Stimulated activated naive CD8-positive, alpha-beta T cell treated with anti-CD3 and anti-CD28 coated beads, Interleukin-15, Interleukin-2, amounts not matched to agents 100 U/mL and 50 U/mL, for 24 hours (primary cell): ENCODE results near the gene DHRS11.
A peak's percentile ranks its signal among the peaks of the same experiment; 100 is the strongest.

Experiments used
- ATAC-seq: fragments of 150-1000 bp; cut with Tn5 transposase; one replicate; pipeline ENCODE4 v1.10.0; 2021
- DNase-seq: peaks from one replicate; pipeline ENCODE4 v3.0.0; 2021

The DHRS11 gene

GRCh38 chr17:36614081-36614480, 22.4 kb downstream of the DHRS11 start:
- ATAC-seq (no peak), DNase-seq (no peak)

GRCh38 chr17:36614933-36615332, 23.3 kb downstream of the DHRS11 start:
- no peak for ATAC-seq

GRCh38 chr17:36616061-36617029, 24.7 kb downstream of the DHRS11 start:
- no peak for ATAC-seq
- DNase-seq = no peak

More at GRCh38 chr17:36614933-36615332, 23.3 kb downstream of the DHRS11 start:
- DNase-seq = no peak

- ATAC-seq (no peak), DNase-seq (no peak)
Observed at GRCh38 chr17:36617773-36618172, 26.1 kb downstream of the DHRS11 start.

- DNase-seq = no peak
- no peak for ATAC-seq
Observed at GRCh38 chr17:36623281-36623680, 31.6 kb downstream of the DHRS11 start.

- ATAC-seq = no peak
Observed at GRCh38 chr17:36625188-36625587, 33.5 kb downstream of the DHRS11 start.

GRCh38 chr17:36627101-36627500, 35.4 kb downstream of the DHRS11 start:
- no peak for DNase-seq
- no peak for ATAC-seq

More at GRCh38 chr17:36625188-36625587, 33.5 kb downstream of the DHRS11 start:
- no peak for DNase-seq

- no peak for DNase-seq
Observed at GRCh38 chr17:36628576-36628975, 36.9 kb downstream of the DHRS11 start.

GRCh38 chr17:36629252-36629847, 37.7 kb downstream of the DHRS11 start:
- ATAC-seq (peak; percentile 90), DNase-seq (peak; percentile 86)

More at GRCh38 chr17:36628576-36628975, 36.9 kb downstream of the DHRS11 start:
- ATAC-seq = no peak

- DNase-seq (no peak), ATAC-seq (no peak)
Observed at GRCh38 chr17:36629970-36630502, 38.4 kb downstream of the DHRS11 start.

GRCh38 chr17:36631022-36631421, 39.3 kb downstream of the DHRS11 start:
- DNase-seq (no peak), ATAC-seq (no peak)

- no peak for DNase-seq
Observed at GRCh38 chr17:36632916-36633771, 41.5 kb downstream of the DHRS11 start.

GRCh38 chr17:36640346-36640745, 48.7 kb downstream of the DHRS11 start:
- no peak for ATAC-seq

More at GRCh38 chr17:36632916-36633771, 41.5 kb downstream of the DHRS11 start:
- no peak for ATAC-seq

GRCh38 chr17:36640836-36641235, 49.2 kb downstream of the DHRS11 start:
- DNase-seq = no peak
- ATAC-seq = no peak

More at GRCh38 chr17:36640346-36640745, 48.7 kb downstream of the DHRS11 start:
- no peak for DNase-seq

GRCh38 chr17:36641331-36641876, 49.7 kb downstream of the DHRS11 start:
- ATAC-seq = no peak
- no peak for DNase-seq

GRCh38 chr17:36641877-36642845, 50.5 kb downstream of the DHRS11 start:
- DNase-seq = peak; percentile 14
- no peak for ATAC-seq

GRCh38 chr17:36643086-36643685, 51.5 kb downstream of the DHRS11 start:
- DNase-seq = no peak
- no peak for ATAC-seq

- no peak for DNase-seq
Observed at GRCh38 chr17:36645422-36645821, 53.7 kb downstream of the DHRS11 start.

GRCh38 chr17:36647636-36648035, 56.0 kb downstream of the DHRS11 start:
- ATAC-seq (no peak), DNase-seq (no peak)

More at GRCh38 chr17:36645422-36645821, 53.7 kb downstream of the DHRS11 start:
- no peak for ATAC-seq
